ENCODE measurements around the gene RASGRP3.

Gene RASGRP3

GRCh38 chr2:33511141-33511540 is 34.7 kb downstream of the RASGRP3 start:
- Histone ChIP-seq H3K36me3 (no peaks in the 10 kb centered on the region), H3K9me3 (no peaks in the 10 kb centered on the region; the same call in 1 of the 2 replicates), H3K4me1 (no peaks in the 10 kb centered on the region), H3K27me3 (peaks cover 7% of the 10 kb centered on the region), H3K4me3 (ENCODE audit: low read depth, low read length) (no peak overlapping the region)
- TF ChIP-seq CTCF (IDR thresholded peaks at IDR 0.05; ENCODE audit: low read depth, low read length), result no peak
- no peak for DNase-seq

GRCh38 chr2:33512112-33512511 is 35.7 kb downstream of the RASGRP3 start:
- Histone ChIP-seq H3K27me3 (peaks cover 7% of the 10 kb centered on the region), H3K4me3 (ENCODE audit: low read depth, low read length) (no peak overlapping the region), H3K4me1 (no peaks in the 10 kb centered on the region), H3K36me3 (no peaks in the 10 kb centered on the region), H3K9me3 (no peaks in the 10 kb centered on the region)
- no peak for TF ChIP-seq CTCF (IDR thresholded peaks at IDR 0.05; ENCODE audit: low read depth, low read length)
- DNase-seq, result no peak

- Histone ChIP-seq H3K4me1 (no peaks in the 10 kb centered on the region), H3K4me3 (ENCODE audit: low read depth, low read length) (no peak overlapping the region), H3K36me3 (no peaks in the 10 kb centered on the region), H3K9me3 (no peaks in the 10 kb centered on the region), H3K27me3 (peaks cover 7% of the 10 kb centered on the region)
- no peak for DNase-seq
- TF ChIP-seq CTCF (IDR thresholded peaks at IDR 0.05; ENCODE audit: low read depth, low read length), result no peak
Measured at GRCh38 chr2:33513480-33513879, 37.0 kb downstream of the RASGRP3 start.

- Histone ChIP-seq H3K4me3 (ENCODE audit: low read depth, low read length) (no peak overlapping the region), H3K4me1 (no peaks in the 10 kb centered on the region), H3K9me3 (no peaks in the 10 kb centered on the region), H3K36me3 (no peaks in the 10 kb centered on the region), H3K27me3 (no peaks in the 10 kb centered on the region; the same call in none of the 2 replicates)
- no peak for TF ChIP-seq CTCF (IDR thresholded peaks at IDR 0.05; ENCODE audit: low read depth, low read length)
- no peak for DNase-seq
Measured at GRCh38 chr2:33516456-33516995, 40.1 kb downstream of the RASGRP3 start.

GRCh38 chr2:33518200-33518599 is 41.8 kb downstream of the RASGRP3 start:
- no peaks in the 10 kb centered on the region for H3K4me1 ChIP-seq
- H3K9me3 ChIP-seq, result no peaks in the 10 kb centered on the region
- TF ChIP-seq CTCF (IDR thresholded peaks at IDR 0.05; ENCODE audit: low read depth, low read length), result no peak
- no peak for DNase-seq
- no peak overlapping the region for H3K4me3 ChIP-seq (ENCODE audit: low read depth, low read length)
- no peaks in the 10 kb centered on the region for H3K36me3 ChIP-seq
- H3K27me3 ChIP-seq, result peaks cover 2% of the 10 kb centered on the region

GRCh38 chr2:33518929-33519328 is 42.5 kb downstream of the RASGRP3 start:
- no peak for TF ChIP-seq CTCF (IDR thresholded peaks at IDR 0.05; ENCODE audit: low read depth, low read length)
- Histone ChIP-seq H3K4me3 (ENCODE audit: low read depth, low read length) (no peak overlapping the region), H3K36me3 (no peaks in the 10 kb centered on the region), H3K27me3 (peaks cover 5% of the 10 kb centered on the region), H3K9me3 (no peaks in the 10 kb centered on the region), H3K4me1 (no peaks in the 10 kb centered on the region)
- DNase-seq, result no peak

Data from BE2C (cell line).